SU-DHL-6 (cell line): Measurements from ENCODE around the gene MED15.

Experiments used
- CTCF ChIP-seq: fragments of 200-600 bp; sonication (generic); IDR thresholded peaks from one replicate; pipeline ENCODE4 v1.5.1; 2017; ENCODE audit warnings: antibody characterized with exemption, mild to moderate bottlenecking, low read length, moderate library complexity; ENCODE audit not compliant: insufficient read depth, poor library complexity, severe bottlenecking
- EZH2phosphoT487 ChIP-seq: fragments of 200-600 bp; sonication (generic), shearing (Covaris generic); conservative IDR thresholded peaks from 2 replicates; pipeline ENCODE4 v1.6.1; 2018; ENCODE audit warnings: mild to moderate bottlenecking, antibody characterized with exemption, low read length, moderate library complexity, mixed read lengths

- TF ChIP-seq CTCF: no peak
- no peak for TF ChIP-seq EZH2phosphoT487
Observed at GRCh38 chr22:20629401-20629800, 122.0 kb downstream of the MED15 start.
